IPS-NIHi7 (cell line): ENCODE measurements around the gene VAX1.
A peak's percentile ranks its signal among the peaks of the same experiment; 100 is the strongest.

Source experiments
- DNase-seq: peaks from one replicate; pipeline ENCODE4 v3.0.0; 2012; ENCODE audit warnings: mixed read lengths; ENCODE audit errors: extremely low spot score

The VAX1 gene

GRCh38 chr10:117163954-117164548, 26.0 kb upstream of the VAX1 start:
- no peak for DNase-seq

- peak; percentile 67 for DNase-seq
Observed at GRCh38 chr10:117163061-117163953, 25.2 kb upstream of the VAX1 start.

- peak; percentile 67 for DNase-seq
Observed at GRCh38 chr10:117162093-117163060, 24.3 kb upstream of the VAX1 start.

- no peak for DNase-seq
Observed at GRCh38 chr10:117161386-117162033, 23.4 kb upstream of the VAX1 start.

GRCh38 chr10:117160567-117160966, 22.5 kb upstream of the VAX1 start:
- DNase-seq: no peak

GRCh38 chr10:117159390-117159789, 21.3 kb upstream of the VAX1 start:
- DNase-seq: peak; percentile 67

- no peak for DNase-seq
Observed at GRCh38 chr10:117158297-117158696, 20.2 kb upstream of the VAX1 start.

GRCh38 chr10:117152668-117153067, 14.6 kb upstream of the VAX1 start:
- DNase-seq: no peak

GRCh38 chr10:117148284-117148683, 10.2 kb upstream of the VAX1 start:
- no peak for DNase-seq

GRCh38 chr10:117145019-117145418, 6.9 kb upstream of the VAX1 start:
- no peak for DNase-seq

GRCh38 chr10:117143103-117143823, 5.2 kb upstream of the VAX1 start:
- DNase-seq: no peak

- DNase-seq: no peak
Observed at GRCh38 chr10:117140525-117140902, 2.4 kb upstream of the VAX1 start.

- peak; percentile 33 for DNase-seq
Observed at GRCh38 chr10:117139581-117140524, 1.8 kb upstream of the VAX1 start.

GRCh38 chr10:117138838-117139580, 939 bp upstream of the VAX1 start:
- DNase-seq: peak; percentile 19

- peak; percentile 61 for DNase-seq
Observed at GRCh38 chr10:117137031-117137910, 799 bp downstream of the VAX1 start.

GRCh38 chr10:117136391-117136975, 1.6 kb downstream of the VAX1 start:
- DNase-seq: no peak

GRCh38 chr10:117135480-117136140, 2.5 kb downstream of the VAX1 start:
- no peak for DNase-seq
